ENCODE data around the gene KDM3A.

KDM3A gene

GRCh38 chr2:86476918-86477317 lies 35.7 kb downstream of the KDM3A start:
- Histone ChIP-seq H3K36me3 (ENCODE audit: insufficient read depth, low read length) (peaks cover 77% of the 10 kb centered on the region), H3K4me3 (no peak overlapping the region), H3K9me3 (ENCODE audit: low read depth, low read length) (no peaks in the 10 kb centered on the region), H3K9ac (ENCODE audit: insufficient read length) (no peak overlapping the region), H3K27ac (no peak overlapping the region)
- no peak for TF ChIP-seq POLR2AphosphoS5 (IDR thresholded peaks at IDR 0.05; ENCODE audit: borderline replicate concordance, low read depth, low read length)
- no peak for TF ChIP-seq FOXP2 (optimal IDR thresholded peaks at IDR 0.05; ENCODE audit: control extremely low read depth, extremely low read length, insufficient read depth)
- TF ChIP-seq EZH2 (IDR thresholded peaks at IDR 0.05): no peak
- DNase-seq (ENCODE audit: low read depth, low spot score): no peak

DNA sequence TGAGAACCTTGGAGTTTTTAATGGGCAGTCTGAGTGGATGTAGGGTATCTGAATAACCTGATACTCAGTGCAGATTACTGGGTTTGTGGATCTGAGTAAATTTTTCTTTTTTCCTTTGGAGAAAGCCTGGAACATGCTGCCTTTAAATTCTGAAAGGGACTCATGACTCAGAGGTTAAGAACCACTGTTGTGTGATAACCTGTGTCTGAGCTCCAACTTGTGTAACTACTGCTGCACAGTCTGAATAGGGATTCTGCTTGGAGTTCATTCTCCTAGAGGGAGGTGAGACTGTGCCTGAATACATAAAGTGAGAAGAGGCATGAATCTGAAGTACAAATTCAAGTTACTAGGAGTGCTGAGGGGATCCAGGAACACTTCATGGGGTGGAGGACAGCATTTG lies 36.2 kb downstream of the KDM3A start:
- Histone ChIP-seq H3K36me3 (ENCODE audit: insufficient read depth, low read length) (peaks cover 81% of the 10 kb centered on the region), H3K9me3 (ENCODE audit: low read depth, low read length) (no peaks in the 10 kb centered on the region), H3K4me3 (no peak overlapping the region), H3K27ac (no peak overlapping the region), H3K9ac (ENCODE audit: insufficient read length) (no peak overlapping the region)
- no peak for DNase-seq (ENCODE audit: low read depth, low spot score)
- TF ChIP-seq POLR2AphosphoS5 (IDR thresholded peaks at IDR 0.05; ENCODE audit: borderline replicate concordance, low read depth, low read length) (no peak), FOXP2 (optimal IDR thresholded peaks at IDR 0.05; ENCODE audit: control extremely low read depth, extremely low read length, insufficient read depth) (no peak), EZH2 (IDR thresholded peaks at IDR 0.05) (no peak)

GRCh38 chr2:86480105-86480504 lies 38.9 kb downstream of the KDM3A start:
- no peak for DNase-seq (ENCODE audit: low read depth, low spot score)
- no peak overlapping the region for H3K4me3 ChIP-seq
- no peaks in the 10 kb centered on the region for H3K9me3 ChIP-seq (ENCODE audit: low read depth, low read length)
- H3K9ac ChIP-seq (ENCODE audit: insufficient read length): no peak overlapping the region
- TF ChIP-seq FOXP2 (optimal IDR thresholded peaks at IDR 0.05; ENCODE audit: control extremely low read depth, extremely low read length, insufficient read depth) (no peak), POLR2AphosphoS5 (IDR thresholded peaks at IDR 0.05; ENCODE audit: borderline replicate concordance, low read depth, low read length) (no peak), EZH2 (IDR thresholded peaks at IDR 0.05) (no peak)
- no peak overlapping the region for H3K27ac ChIP-seq
- peaks cover 87% of the 10 kb centered on the region for H3K36me3 ChIP-seq (ENCODE audit: insufficient read depth, low read length)

GRCh38 chr2:86482034-86482433 lies 40.9 kb downstream of the KDM3A start:
- no peak for DNase-seq (ENCODE audit: low read depth, low spot score)
- H3K27ac ChIP-seq: no peak overlapping the region
- H3K4me3 ChIP-seq: no peak overlapping the region
- H3K36me3 ChIP-seq (ENCODE audit: insufficient read depth, low read length): peaks cover 94% of the 10 kb centered on the region
- H3K9ac ChIP-seq (ENCODE audit: insufficient read length): no peak overlapping the region
- H3K9me3 ChIP-seq (ENCODE audit: low read depth, low read length): no peaks in the 10 kb centered on the region
- TF ChIP-seq FOXP2 (optimal IDR thresholded peaks at IDR 0.05; ENCODE audit: control extremely low read depth, extremely low read length, insufficient read depth) (no peak), EZH2 (IDR thresholded peaks at IDR 0.05) (no peak), POLR2AphosphoS5 (IDR thresholded peaks at IDR 0.05; ENCODE audit: borderline replicate concordance, low read depth, low read length) (no peak)

DNA sequence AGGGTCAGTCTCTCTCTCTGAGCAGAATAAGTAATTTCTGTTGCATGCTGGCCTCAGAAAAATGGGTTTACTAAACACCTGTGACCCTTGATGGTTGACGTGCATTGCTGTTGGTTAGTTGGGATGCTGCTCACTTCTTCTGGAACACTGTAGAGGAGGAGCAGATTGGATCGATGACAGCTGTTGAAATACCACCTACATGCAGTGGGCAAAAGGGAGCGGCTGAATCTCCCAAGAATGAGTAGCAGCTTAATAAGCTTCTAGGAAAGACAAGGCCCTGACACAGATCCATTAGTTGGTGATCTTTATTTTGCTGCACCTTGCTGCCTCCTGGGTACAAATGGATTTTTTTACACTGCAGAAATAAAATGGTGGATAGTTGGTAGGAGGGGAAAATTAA lies 43.2 kb downstream of the KDM3A start:
- no peak for DNase-seq (ENCODE audit: low read depth, low spot score)
- H3K27ac ChIP-seq: no peak overlapping the region
- H3K9ac ChIP-seq (ENCODE audit: insufficient read length): no peak overlapping the region
- no peak for TF ChIP-seq FOXP2 (optimal IDR thresholded peaks at IDR 0.05; ENCODE audit: control extremely low read depth, extremely low read length, insufficient read depth)
- TF ChIP-seq POLR2AphosphoS5 (IDR thresholded peaks at IDR 0.05; ENCODE audit: borderline replicate concordance, low read depth, low read length): no peak
- TF ChIP-seq EZH2 (IDR thresholded peaks at IDR 0.05): no peak
- H3K36me3 ChIP-seq (ENCODE audit: insufficient read depth, low read length): peaks cover 99% of the 10 kb centered on the region
- H3K9me3 ChIP-seq (ENCODE audit: low read depth, low read length): no peaks in the 10 kb centered on the region
- no peak overlapping the region for H3K4me3 ChIP-seq

GRCh38 chr2:86485103-86485502 lies 43.9 kb downstream of the KDM3A start:
- no peak overlapping the region for H3K27ac ChIP-seq
- no peak for DNase-seq (ENCODE audit: low read depth, low spot score)
- no peaks in the 10 kb centered on the region for H3K9me3 ChIP-seq (ENCODE audit: low read depth, low read length)
- peaks cover 99% of the 10 kb centered on the region for H3K36me3 ChIP-seq (ENCODE audit: insufficient read depth, low read length)
- no peak overlapping the region for H3K9ac ChIP-seq (ENCODE audit: insufficient read length)
- TF ChIP-seq FOXP2 (optimal IDR thresholded peaks at IDR 0.05; ENCODE audit: control extremely low read depth, extremely low read length, insufficient read depth) (no peak), POLR2AphosphoS5 (IDR thresholded peaks at IDR 0.05; ENCODE audit: borderline replicate concordance, low read depth, low read length) (no peak), EZH2 (IDR thresholded peaks at IDR 0.05) (no peak)
- H3K4me3 ChIP-seq: no peak overlapping the region

DNA sequence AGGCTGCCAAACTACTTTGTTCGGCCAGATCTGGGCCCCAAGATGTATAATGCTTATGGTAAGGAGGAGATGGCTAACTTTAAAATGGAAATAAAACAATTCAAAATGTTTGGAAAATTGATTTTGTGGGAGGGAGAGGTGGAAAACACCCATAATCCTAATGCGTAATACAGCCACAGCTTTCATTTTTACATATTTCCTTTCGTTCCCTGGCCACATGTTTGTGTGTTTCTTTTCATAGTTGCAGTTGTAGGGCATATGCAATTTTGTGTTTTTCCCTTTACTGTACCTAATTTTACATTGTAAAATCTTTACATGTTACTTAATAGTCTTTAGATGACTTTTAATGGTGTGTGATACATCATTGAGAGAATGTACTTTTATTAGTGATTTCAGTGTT lies 44.6 kb downstream of the KDM3A start:
- H3K4me3 ChIP-seq: no peak overlapping the region
- no peaks in the 10 kb centered on the region for H3K9me3 ChIP-seq (ENCODE audit: low read depth, low read length)
- no peak for TF ChIP-seq POLR2AphosphoS5 (IDR thresholded peaks at IDR 0.05; ENCODE audit: borderline replicate concordance, low read depth, low read length)
- TF ChIP-seq FOXP2 (optimal IDR thresholded peaks at IDR 0.05; ENCODE audit: control extremely low read depth, extremely low read length, insufficient read depth): no peak
- TF ChIP-seq EZH2 (IDR thresholded peaks at IDR 0.05): no peak
- H3K27ac ChIP-seq: no peak overlapping the region
- no peak for DNase-seq (ENCODE audit: low read depth, low spot score)
- H3K36me3 ChIP-seq (ENCODE audit: insufficient read depth, low read length): peaks cover 99% of the 10 kb centered on the region
- no peak overlapping the region for H3K9ac ChIP-seq (ENCODE audit: insufficient read length)

DNA sequence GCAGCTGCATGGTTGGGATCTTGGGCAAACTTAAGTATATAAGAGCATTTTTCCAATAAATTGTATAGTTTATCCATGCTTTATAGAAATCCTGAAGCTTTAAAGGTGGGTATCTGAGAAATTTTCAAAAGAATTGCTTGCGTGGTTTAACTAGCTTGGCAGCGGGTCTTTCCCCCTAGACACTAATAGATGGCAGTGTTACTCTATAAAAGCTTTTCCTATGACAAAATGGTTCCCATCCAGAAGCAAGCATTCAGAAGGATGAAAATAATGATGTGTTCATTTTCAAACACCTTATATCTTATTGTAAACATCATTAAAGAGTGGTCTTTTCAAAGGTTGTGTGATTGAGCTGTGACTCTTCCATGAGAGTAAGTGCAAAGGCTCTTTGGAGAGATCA lies 45.9 kb downstream of the KDM3A start:
- no peak for DNase-seq (ENCODE audit: low read depth, low spot score)
- peaks cover 99% of the 10 kb centered on the region for H3K36me3 ChIP-seq (ENCODE audit: insufficient read depth, low read length)
- no peaks in the 10 kb centered on the region for H3K9me3 ChIP-seq (ENCODE audit: low read depth, low read length)

DNA sequence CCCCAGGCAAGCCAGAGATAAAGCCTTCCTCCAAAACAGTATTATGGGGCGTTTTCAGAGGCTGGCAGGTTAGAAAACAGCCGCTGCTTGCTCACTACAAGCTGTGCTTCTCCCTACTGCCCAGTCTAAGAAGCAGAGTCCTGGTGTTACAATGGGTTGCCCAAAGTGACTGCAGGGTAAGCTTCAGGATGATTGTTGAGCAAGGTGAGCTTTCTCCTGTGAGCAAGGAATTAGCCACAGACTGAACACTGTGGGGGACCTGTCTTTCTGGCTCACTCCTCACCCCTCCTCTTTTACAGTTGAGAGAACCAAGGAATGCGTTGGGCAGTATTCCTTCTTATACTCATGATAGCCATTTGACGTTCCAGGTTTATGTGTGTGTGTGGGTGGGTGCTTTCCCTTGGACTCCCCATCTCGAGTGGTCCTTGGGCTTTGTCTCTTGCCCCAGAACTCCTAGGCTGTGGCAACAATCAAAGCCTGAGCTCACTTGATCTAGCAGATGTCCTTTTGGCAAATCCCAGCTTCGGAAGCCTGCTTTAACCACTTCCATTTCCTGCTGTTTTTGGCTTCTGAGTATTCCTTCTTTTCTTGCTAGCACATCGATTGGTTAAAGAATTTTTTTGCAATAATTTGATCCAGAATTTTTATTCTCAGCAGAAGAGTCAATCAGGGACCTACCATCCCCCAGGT lies 47.5 kb downstream of the KDM3A start:
- H3K27ac ChIP-seq: no peak overlapping the region
- H3K36me3 ChIP-seq (ENCODE audit: insufficient read depth, low read length): peaks cover 99% of the 10 kb centered on the region
- no peak overlapping the region for H3K9ac ChIP-seq (ENCODE audit: insufficient read length)
- TF ChIP-seq POLR2AphosphoS5 (IDR thresholded peaks at IDR 0.05; ENCODE audit: borderline replicate concordance, low read depth, low read length) (no peak), EZH2 (IDR thresholded peaks at IDR 0.05) (no peak), FOXP2 (optimal IDR thresholded peaks at IDR 0.05; ENCODE audit: control extremely low read depth, extremely low read length, insufficient read depth) (no peak)
- H3K9me3 ChIP-seq (ENCODE audit: low read depth, low read length): no peaks in the 10 kb centered on the region
- H3K4me3 ChIP-seq: no peak overlapping the region
- DNase-seq (ENCODE audit: low read depth, low spot score): no peak

More for the DNA sequence above, 45.9 kb downstream of the KDM3A start:
- H3K9ac ChIP-seq (ENCODE audit: insufficient read length): no peak overlapping the region
- H3K27ac ChIP-seq: no peak overlapping the region
- TF ChIP-seq FOXP2 (optimal IDR thresholded peaks at IDR 0.05; ENCODE audit: control extremely low read depth, extremely low read length, insufficient read depth) (no peak), EZH2 (IDR thresholded peaks at IDR 0.05) (no peak), POLR2AphosphoS5 (IDR thresholded peaks at IDR 0.05; ENCODE audit: borderline replicate concordance, low read depth, low read length) (no peak)
- H3K4me3 ChIP-seq: no peak overlapping the region
